K562 (cell line): ENCODE measurements around the gene PRR15. TPM values are rescaled to one million over a fixed set of nuclear protein-coding genes. Genes with fewer than 3 reads are reported as not detected.

ENCODE experiments used
- CBX3 ChIP-seq, 2 experiments: IDR thresholded peaks; 1 replicate in 1 of 2; 2 replicates in 1 of 2; pipeline ENCODE4 v1.6.1; 2012; ENCODE audit warnings: inconsistent platforms in 2 of 2, low read length in 2 of 2, borderline replicate concordance in 1 of 2, control low read depth in 1 of 2
- EP300 ChIP-seq: IDR thresholded peaks from 2 replicates; pipeline ENCODE4 v1.6.1; 2012; ENCODE audit warnings: low read length, improper control_type of control experiment
- HDAC1 ChIP-seq, 2 experiments: fragments of 450-650 bp; IDR thresholded peaks; 2 replicates each; pipeline ENCODE4 v1.6.1; 2016 to 2017; ENCODE audit warnings: inconsistent platforms in 1 of 2, mild to moderate bottlenecking in 1 of 2, moderate library complexity in 1 of 2
- NCOR1 ChIP-seq: fragments of 450-650 bp; IDR thresholded peaks from 2 replicates; pipeline ENCODE4 v1.6.1; 2016; ENCODE audit warnings: mild to moderate bottlenecking, moderate library complexity
- PHB2 ChIP-seq: fragments of 450-650 bp; IDR thresholded peaks from 2 replicates; pipeline ENCODE4 v1.6.1; 2017; ENCODE audit warnings: low read depth
- RBM22 ChIP-seq: fragments of 200-400 bp; formaldehyde crosslinking; IDR thresholded peaks from 2 replicates; pipeline ENCODE4 v1.6.1; 2018; ENCODE audit warnings: low read length, low read depth; ENCODE audit not compliant: poor library complexity, severe bottlenecking
- TEAD4 ChIP-seq, 2 experiments: sonication (generic) in 1 of 2; formaldehyde crosslinking in 1 of 2; IDR thresholded peaks; 2 replicates each; pipeline versions ENCODE4 v1.6.1 to v1.8.0; 2012 to 2022; ENCODE audit warnings: borderline replicate concordance in 1 of 2, inconsistent platforms in 1 of 2, low read length in 1 of 2, mild to moderate bottlenecking in 1 of 2, missing genetic modification reagents in 1 of 2
- U2AF2 ChIP-seq: fragments of 200-400 bp; formaldehyde crosslinking; optimal IDR thresholded peaks from 2 replicates; pipeline ENCODE3; 2017; ENCODE audit warnings: low read depth, mild to moderate bottlenecking, low read length
- ZNF644 ChIP-seq: fragments of 200-800 bp; sonication (Bioruptor generic); IDR thresholded peaks from 2 replicates; pipeline ENCODE4 v1.6.1; 2016; ENCODE audit warnings: low read depth, missing genetic modification characterization, missing compliant biosample characterization
- polyA plus RNA-seq, 8 experiments: library from polyadenylated mRNA; depleted of rRNA in 4 of 8; stranded (reverse) in 5 of 8; unstranded in 3 of 8; fragments of >200 nt; fragmentation: Nextera tagmentation in 2 of 8; fragmentation: Illumina TruSeq in 1 of 8; extraction: Ambion mirVana in 2 of 8; extraction: Trizol in 1 of 8; gene quantifications; 2 replicates each; pipeline versions ENCODE4 v1.2.1 to v1.2.3, GENCODE V29; 2011 to 2014; ENCODE audit warnings: inconsistent platforms in 1 of 8, missing spikeins in 1 of 8
- total RNA-seq, 7 experiments: library from RNA; depleted of rRNA in 6 of 7; stranded (reverse); fragments of >200 nt in 6 of 7; fragmentation: Illumina TruSeq in 2 of 7; extraction: Trizol in 2 of 7; gene quantifications; 2 replicates each; pipeline versions ENCODE4 v1.2.1 to v1.2.3, GENCODE V29; 2011 to 2021; ENCODE audit warnings: low replicate concordance in 1 of 7
- TF ChIP-seq, protein P1 (sequence below): fragments of 250-450 bp; sonication (Bioruptor Pico); IDR thresholded peaks from 2 replicates; pipeline ENCODE4 v1.9.0; 2021; ENCODE audit warnings: mild to moderate bottlenecking, inconsistent platforms
- TF ChIP-seq, protein P2 (sequence below): fragments of 450-650 bp; IDR thresholded peaks from 2 replicates; pipeline ENCODE4 v1.6.1; 2016; ENCODE audit warnings: mild to moderate bottlenecking, moderate library complexity

PRR15 gene
- total and polyA plus RNA-seq, 9 of the 15 experiments (the other 6 are each of a cell fraction or from before 2014, with no cell fraction given), result not detected

DNA sequence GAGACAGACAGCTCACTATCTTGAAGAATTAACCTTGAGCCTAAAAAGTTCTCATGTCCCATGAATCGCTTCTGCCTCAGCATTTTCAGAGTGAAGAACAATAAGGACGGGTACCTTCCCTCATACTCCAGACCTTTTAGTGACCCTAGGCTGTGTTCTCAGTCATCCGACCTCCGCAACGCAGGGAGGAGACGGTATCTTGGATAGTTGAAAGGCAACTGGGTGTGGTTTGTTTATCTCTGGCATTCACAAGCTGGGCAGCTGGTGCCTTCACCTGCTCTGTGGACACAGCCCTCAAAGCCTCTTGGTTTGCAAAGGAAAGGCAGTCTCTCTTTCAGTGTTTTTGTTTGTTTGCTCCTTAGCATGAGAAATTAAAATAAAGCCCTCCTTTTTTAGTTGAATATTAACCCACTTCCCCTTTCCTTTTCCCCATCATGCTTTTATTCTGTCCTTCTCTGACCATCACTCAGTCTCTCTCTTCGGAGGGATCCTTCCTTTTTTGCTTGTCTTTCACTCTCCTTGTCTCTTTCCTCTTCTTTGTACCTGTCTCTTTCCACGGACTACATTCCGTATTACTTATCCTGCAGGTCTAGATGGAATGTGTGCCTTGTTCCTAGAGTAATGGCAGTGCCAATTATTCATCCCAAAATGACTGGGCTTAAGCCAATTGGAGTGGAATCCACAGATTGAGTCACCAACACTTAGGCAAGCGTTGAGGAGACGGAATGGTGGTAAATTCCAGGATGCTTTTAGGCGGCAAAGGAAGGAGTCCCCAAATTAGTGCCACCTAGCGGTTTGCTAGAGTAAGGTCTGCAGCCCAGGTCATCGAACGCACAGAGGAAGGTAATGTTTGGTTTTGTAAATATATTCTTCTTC, 45.8 kb downstream of the PRR15 start (continued):
- TF ChIP-seq U2AF2 (no peak), RBM22 (no peak), CBX3 (IDR thresholded peaks at IDR 0.05; ENCODE audit: borderline replicate concordance in 1 of 2, low read length in 2 of 2) (0 out of 3 replicates have a peak, but pooled peaks of 1 of the 2 experiments have one; percentile 51), PHB2 (no peak), TEAD4 (IDR thresholded peaks at IDR 0.05; ENCODE audit: low read length) (peak; percentile 62), TEAD4 (CRISPR knock-in tag; IDR thresholded peaks at IDR 0.05; ENCODE audit: borderline replicate concordance) (no peak), NCOR1 (peak; percentile 44; the same call in 1 of the 2 replicates), ZNF644 (tag) (no peak), HDAC1 (IDR thresholded peaks at IDR 0.05) (peak in 1 of 2 experiments; percentile 7; a peak in 1 of 4 replicates), EP300 (peak; percentile 28; the same call in 1 of the 2 replicates)
- TF ChIP-seq, protein P1, sequence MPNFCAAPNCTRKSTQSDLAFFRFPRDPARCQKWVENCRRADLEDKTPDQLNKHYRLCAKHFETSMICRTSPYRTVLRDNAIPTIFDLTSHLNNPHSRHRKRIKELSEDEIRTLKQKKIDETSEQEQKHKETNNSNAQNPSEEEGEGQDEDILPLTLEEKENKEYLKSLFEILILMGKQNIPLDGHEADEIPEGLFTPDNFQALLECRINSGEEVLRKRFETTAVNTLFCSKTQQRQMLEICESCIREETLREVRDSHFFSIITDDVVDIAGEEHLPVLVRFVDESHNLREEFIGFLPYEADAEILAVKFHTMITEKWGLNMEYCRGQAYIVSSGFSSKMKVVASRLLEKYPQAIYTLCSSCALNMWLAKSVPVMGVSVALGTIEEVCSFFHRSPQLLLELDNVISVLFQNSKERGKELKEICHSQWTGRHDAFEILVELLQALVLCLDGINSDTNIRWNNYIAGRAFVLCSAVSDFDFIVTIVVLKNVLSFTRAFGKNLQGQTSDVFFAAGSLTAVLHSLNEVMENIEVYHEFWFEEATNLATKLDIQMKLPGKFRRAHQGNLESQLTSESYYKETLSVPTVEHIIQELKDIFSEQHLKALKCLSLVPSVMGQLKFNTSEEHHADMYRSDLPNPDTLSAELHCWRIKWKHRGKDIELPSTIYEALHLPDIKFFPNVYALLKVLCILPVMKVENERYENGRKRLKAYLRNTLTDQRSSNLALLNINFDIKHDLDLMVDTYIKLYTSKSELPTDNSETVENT (CRISPR knock-in tag), result no peak
- TF ChIP-seq, protein P2, sequence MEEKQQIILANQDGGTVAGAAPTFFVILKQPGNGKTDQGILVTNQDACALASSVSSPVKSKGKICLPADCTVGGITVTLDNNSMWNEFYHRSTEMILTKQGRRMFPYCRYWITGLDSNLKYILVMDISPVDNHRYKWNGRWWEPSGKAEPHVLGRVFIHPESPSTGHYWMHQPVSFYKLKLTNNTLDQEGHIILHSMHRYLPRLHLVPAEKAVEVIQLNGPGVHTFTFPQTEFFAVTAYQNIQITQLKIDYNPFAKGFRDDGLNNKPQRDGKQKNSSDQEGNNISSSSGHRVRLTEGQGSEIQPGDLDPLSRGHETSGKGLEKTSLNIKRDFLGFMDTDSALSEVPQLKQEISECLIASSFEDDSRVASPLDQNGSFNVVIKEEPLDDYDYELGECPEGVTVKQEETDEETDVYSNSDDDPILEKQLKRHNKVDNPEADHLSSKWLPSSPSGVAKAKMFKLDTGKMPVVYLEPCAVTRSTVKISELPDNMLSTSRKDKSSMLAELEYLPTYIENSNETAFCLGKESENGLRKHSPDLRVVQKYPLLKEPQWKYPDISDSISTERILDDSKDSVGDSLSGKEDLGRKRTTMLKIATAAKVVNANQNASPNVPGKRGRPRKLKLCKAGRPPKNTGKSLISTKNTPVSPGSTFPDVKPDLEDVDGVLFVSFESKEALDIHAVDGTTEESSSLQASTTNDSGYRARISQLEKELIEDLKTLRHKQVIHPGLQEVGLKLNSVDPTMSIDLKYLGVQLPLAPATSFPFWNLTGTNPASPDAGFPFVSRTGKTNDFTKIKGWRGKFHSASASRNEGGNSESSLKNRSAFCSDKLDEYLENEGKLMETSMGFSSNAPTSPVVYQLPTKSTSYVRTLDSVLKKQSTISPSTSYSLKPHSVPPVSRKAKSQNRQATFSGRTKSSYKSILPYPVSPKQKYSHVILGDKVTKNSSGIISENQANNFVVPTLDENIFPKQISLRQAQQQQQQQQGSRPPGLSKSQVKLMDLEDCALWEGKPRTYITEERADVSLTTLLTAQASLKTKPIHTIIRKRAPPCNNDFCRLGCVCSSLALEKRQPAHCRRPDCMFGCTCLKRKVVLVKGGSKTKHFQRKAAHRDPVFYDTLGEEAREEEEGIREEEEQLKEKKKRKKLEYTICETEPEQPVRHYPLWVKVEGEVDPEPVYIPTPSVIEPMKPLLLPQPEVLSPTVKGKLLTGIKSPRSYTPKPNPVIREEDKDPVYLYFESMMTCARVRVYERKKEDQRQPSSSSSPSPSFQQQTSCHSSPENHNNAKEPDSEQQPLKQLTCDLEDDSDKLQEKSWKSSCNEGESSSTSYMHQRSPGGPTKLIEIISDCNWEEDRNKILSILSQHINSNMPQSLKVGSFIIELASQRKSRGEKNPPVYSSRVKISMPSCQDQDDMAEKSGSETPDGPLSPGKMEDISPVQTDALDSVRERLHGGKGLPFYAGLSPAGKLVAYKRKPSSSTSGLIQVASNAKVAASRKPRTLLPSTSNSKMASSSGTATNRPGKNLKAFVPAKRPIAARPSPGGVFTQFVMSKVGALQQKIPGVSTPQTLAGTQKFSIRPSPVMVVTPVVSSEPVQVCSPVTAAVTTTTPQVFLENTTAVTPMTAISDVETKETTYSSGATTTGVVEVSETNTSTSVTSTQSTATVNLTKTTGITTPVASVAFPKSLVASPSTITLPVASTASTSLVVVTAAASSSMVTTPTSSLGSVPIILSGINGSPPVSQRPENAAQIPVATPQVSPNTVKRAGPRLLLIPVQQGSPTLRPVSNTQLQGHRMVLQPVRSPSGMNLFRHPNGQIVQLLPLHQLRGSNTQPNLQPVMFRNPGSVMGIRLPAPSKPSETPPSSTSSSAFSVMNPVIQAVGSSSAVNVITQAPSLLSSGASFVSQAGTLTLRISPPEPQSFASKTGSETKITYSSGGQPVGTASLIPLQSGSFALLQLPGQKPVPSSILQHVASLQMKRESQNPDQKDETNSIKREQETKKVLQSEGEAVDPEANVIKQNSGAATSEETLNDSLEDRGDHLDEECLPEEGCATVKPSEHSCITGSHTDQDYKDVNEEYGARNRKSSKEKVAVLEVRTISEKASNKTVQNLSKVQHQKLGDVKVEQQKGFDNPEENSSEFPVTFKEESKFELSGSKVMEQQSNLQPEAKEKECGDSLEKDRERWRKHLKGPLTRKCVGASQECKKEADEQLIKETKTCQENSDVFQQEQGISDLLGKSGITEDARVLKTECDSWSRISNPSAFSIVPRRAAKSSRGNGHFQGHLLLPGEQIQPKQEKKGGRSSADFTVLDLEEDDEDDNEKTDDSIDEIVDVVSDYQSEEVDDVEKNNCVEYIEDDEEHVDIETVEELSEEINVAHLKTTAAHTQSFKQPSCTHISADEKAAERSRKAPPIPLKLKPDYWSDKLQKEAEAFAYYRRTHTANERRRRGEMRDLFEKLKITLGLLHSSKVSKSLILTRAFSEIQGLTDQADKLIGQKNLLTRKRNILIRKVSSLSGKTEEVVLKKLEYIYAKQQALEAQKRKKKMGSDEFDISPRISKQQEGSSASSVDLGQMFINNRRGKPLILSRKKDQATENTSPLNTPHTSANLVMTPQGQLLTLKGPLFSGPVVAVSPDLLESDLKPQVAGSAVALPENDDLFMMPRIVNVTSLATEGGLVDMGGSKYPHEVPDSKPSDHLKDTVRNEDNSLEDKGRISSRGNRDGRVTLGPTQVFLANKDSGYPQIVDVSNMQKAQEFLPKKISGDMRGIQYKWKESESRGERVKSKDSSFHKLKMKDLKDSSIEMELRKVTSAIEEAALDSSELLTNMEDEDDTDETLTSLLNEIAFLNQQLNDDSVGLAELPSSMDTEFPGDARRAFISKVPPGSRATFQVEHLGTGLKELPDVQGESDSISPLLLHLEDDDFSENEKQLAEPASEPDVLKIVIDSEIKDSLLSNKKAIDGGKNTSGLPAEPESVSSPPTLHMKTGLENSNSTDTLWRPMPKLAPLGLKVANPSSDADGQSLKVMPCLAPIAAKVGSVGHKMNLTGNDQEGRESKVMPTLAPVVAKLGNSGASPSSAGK, result peak; percentile 42; the same call in 1 of the 2 replicates
